IMR-90 (cell line): ENCODE results near the gene NPAS3. TPM values are rescaled to one million over a fixed set of nuclear protein-coding genes. Genes with fewer than 3 reads are reported as not detected.

ENCODE experiments used
- ATAC-seq: fragments of 200-7000 bp; cut with Tn5 transposase; 2 replicates; pipeline ENCODE4 v1.9.1; 2020; ENCODE audit warnings: low read depth, mild to moderate bottlenecking, moderate library complexity
- BruUV-seq: library from RNA; stranded (reverse); fragments of 400-500 nt; replicated peaks from 2 replicates; lab custom pipeline; 2021; lab: Mats Ljungman, UMichigan
- CTCF ChIA-PET: fragments of 300-600 bp; formaldehyde crosslinking; extraction: SDS; loops from one replicate; lab custom pipeline; 2021; ENCODE audit warnings: antibody characterized with exemption; lab: Yijun Ruan, JAX
- POLR2A ChIA-PET: fragments of 300-600 bp; sonication (Branson Sonifier 250); formaldehyde crosslinking; loops from one replicate; lab custom pipeline; 2022; ENCODE audit warnings: antibody characterized with exemption; ENCODE audit not compliant: unreplicated experiment; lab: Charles Lee
- DNase-seq: peaks from one replicate; pipeline ENCODE4 v3.0.0; 2013
- H2AFZ ChIP-seq: replicated peaks from 2 replicates; pipeline ENCODE3; 2013; ENCODE audit warnings: low read length, mild to moderate bottlenecking; ENCODE audit not compliant: poor library complexity
- H2AK5ac ChIP-seq: 2 replicates; pipeline ENCODE4 v1.6.1; 2013; ENCODE audit warnings: low read depth, low read length, inconsistent platforms
- H2AK9ac ChIP-seq: replicated peaks from 2 replicates; pipeline ENCODE3; 2013; ENCODE audit warnings: mild to moderate bottlenecking, low read depth, low read length, moderate library complexity; ENCODE audit not compliant: poor library complexity
- H2BK120ac ChIP-seq: 2 replicates; pipeline ENCODE4 v1.6.1; 2013; ENCODE audit warnings: low read depth, low read length, inconsistent platforms
- H2BK15ac ChIP-seq: 3 replicates; pipeline ENCODE4 v1.6.1; 2013; ENCODE audit warnings: low read depth, low read length, inconsistent platforms
- H2BK20ac ChIP-seq: 2 replicates; pipeline ENCODE4 v1.6.1; 2013; ENCODE audit warnings: low read depth, mild to moderate bottlenecking, inconsistent platforms, low read length, moderate library complexity
- H2BK5ac ChIP-seq: 2 replicates; pipeline ENCODE4 v1.6.1; 2013; ENCODE audit warnings: mild to moderate bottlenecking, low read depth, low read length, inconsistent platforms; ENCODE audit not compliant: poor library complexity, severe bottlenecking
- H3K14ac ChIP-seq: replicated peaks from 2 replicates; pipeline ENCODE4 v1.6.1; 2013; ENCODE audit warnings: low read depth, low read length, inconsistent platforms
- H3K18ac ChIP-seq: 2 replicates; pipeline ENCODE4 v1.6.1; 2013; ENCODE audit warnings: low read depth, low read length, control low read depth
- H3K23ac ChIP-seq: 2 replicates; pipeline ENCODE4 v1.6.1; 2013; ENCODE audit warnings: low read depth, low read length, inconsistent platforms
- H3K27ac ChIP-seq: 2 replicates; pipeline ENCODE4 v1.5.1; 2013; ENCODE audit warnings: mild to moderate bottlenecking, control low read depth, low read length; ENCODE audit not compliant: insufficient read depth
- H3K27me3 ChIP-seq: 2 replicates; pipeline ENCODE4 v1.6.1; 2013; ENCODE audit warnings: low read length; ENCODE audit not compliant: control insufficient read depth, insufficient read depth
- H3K36me3 ChIP-seq: 2 replicates; pipeline ENCODE4 v1.6.1; 2013; ENCODE audit warnings: low read length, mixed read lengths; ENCODE audit not compliant: control insufficient read depth, insufficient read depth
- H3K4ac ChIP-seq: 2 replicates; pipeline ENCODE4 v1.6.1; 2013; ENCODE audit warnings: low read depth, low read length, inconsistent platforms
- H3K4me1 ChIP-seq: 2 replicates; pipeline ENCODE4 v1.6.1; 2013; ENCODE audit warnings: low read length, mixed read lengths; ENCODE audit not compliant: control insufficient read depth, insufficient read depth
- H3K4me2 ChIP-seq: 2 replicates; pipeline ENCODE4 v1.6.1; 2013; ENCODE audit warnings: low read depth, mild to moderate bottlenecking, control low read depth, low read length, moderate library complexity
- H3K4me3 ChIP-seq: 2 replicates; pipeline ENCODE4 v1.5.1; 2013; ENCODE audit warnings: low read depth, mild to moderate bottlenecking, control low read depth, low read length, moderate library complexity; ENCODE audit not compliant: insufficient read depth
- H3K56ac ChIP-seq: 2 replicates; pipeline ENCODE4 v1.6.1; 2013; ENCODE audit warnings: low read length, inconsistent platforms; ENCODE audit not compliant: insufficient read depth; ENCODE audit errors: extremely low read depth
- H3K79me1 ChIP-seq, 2 experiments: 2 replicates each; pipeline ENCODE4 v1.6.1; 2013; ENCODE audit warnings: low read length in 2 of 2, inconsistent platforms in 1 of 2, low read depth in 1 of 2
- H3K9ac ChIP-seq: 2 replicates; pipeline ENCODE4 v1.6.1; 2013; ENCODE audit warnings: low read depth, low read length, control low read depth
- H3K9me1 ChIP-seq: 2 replicates; pipeline ENCODE4 v1.6.1; 2013; ENCODE audit warnings: low read length, inconsistent platforms; ENCODE audit not compliant: insufficient read depth
- H3K9me3 ChIP-seq: 2 replicates; pipeline ENCODE4 v1.6.1; 2013; ENCODE audit warnings: low read length; ENCODE audit not compliant: control insufficient read depth, insufficient read depth
- H4K20me1 ChIP-seq: 2 replicates; pipeline ENCODE4 v1.6.1; 2013; ENCODE audit warnings: low read length, inconsistent platforms; ENCODE audit not compliant: insufficient read depth
- H4K5ac ChIP-seq: 2 replicates; pipeline ENCODE4 v1.6.1; 2013; ENCODE audit warnings: mild to moderate bottlenecking, low read depth, low read length, control low read depth
- H4K8ac ChIP-seq, 2 experiments: 2 replicates each; pipeline ENCODE4 v1.6.1; 2013; ENCODE audit warnings: low read depth in 2 of 2, low read length in 2 of 2, control low read depth in 1 of 2, inconsistent platforms in 1 of 2
- H4K91ac ChIP-seq: 2 replicates; pipeline ENCODE4 v1.6.1; 2013; ENCODE audit warnings: low read depth, low read length, inconsistent platforms; ENCODE audit not compliant: insufficient read depth
- BHLHE40 ChIP-seq: fragments of 150-350 bp; IDR thresholded peaks from 2 replicates; pipeline ENCODE4 v1.6.1; 2016; ENCODE audit warnings: mild to moderate bottlenecking, low read depth, low read length
- CEBPB ChIP-seq: IDR thresholded peaks from 2 replicates; pipeline ENCODE4 v1.6.1; 2012; ENCODE audit warnings: low read depth, low read length, improper control_type of control experiment
- CHD1 ChIP-seq: IDR thresholded peaks from 2 replicates; pipeline ENCODE4 v1.6.1; 2012; ENCODE audit warnings: low read depth, low read length, improper control_type of control experiment
- ELK1 ChIP-seq: fragments of 150-350 bp; IDR thresholded peaks from 2 replicates; pipeline ENCODE4 v1.6.1; 2016; ENCODE audit warnings: low read depth, mild to moderate bottlenecking, low read length, moderate library complexity, borderline replicate concordance
- FOS ChIP-seq: fragments of 150-350 bp; IDR thresholded peaks from 2 replicates; pipeline ENCODE4 v1.6.1; 2016; ENCODE audit warnings: low read depth, low read length
- MAFK ChIP-seq: IDR thresholded peaks from 2 replicates; pipeline ENCODE4 v1.6.1; 2012; ENCODE audit warnings: low read depth, low read length, improper control_type of control experiment
- MXI1 ChIP-seq: IDR thresholded peaks from 2 replicates; pipeline ENCODE4 v1.6.1; 2012; ENCODE audit warnings: low read depth, mild to moderate bottlenecking, low read length, moderate library complexity, borderline replicate concordance
- NFE2L2 ChIP-seq: fragments of 150-350 bp; IDR thresholded peaks from 2 replicates; pipeline ENCODE4 v1.6.1; 2016; ENCODE audit warnings: low read depth, mild to moderate bottlenecking, low read length
- POLR2A ChIP-seq: IDR thresholded peaks from 2 replicates; pipeline ENCODE4 v1.6.1; 2012; ENCODE audit warnings: mild to moderate bottlenecking, low read depth, low read length
- RAD21 ChIP-seq: IDR thresholded peaks from 2 replicates; pipeline ENCODE4 v1.6.1; 2012; ENCODE audit warnings: low read length, improper control_type of control experiment
- RCOR1 ChIP-seq: IDR thresholded peaks from 2 replicates; pipeline ENCODE4 v1.6.1; 2012; ENCODE audit warnings: mild to moderate bottlenecking, low read length, improper control_type of control experiment; ENCODE audit not compliant: insufficient replicate concordance
- RFX5 ChIP-seq: IDR thresholded peaks from 2 replicates; pipeline ENCODE4 v1.8.0; 2012; ENCODE audit warnings: low read depth, mild to moderate bottlenecking, low read length, moderate library complexity
- SMC3 ChIP-seq: fragments of 150-350 bp; IDR thresholded peaks from 2 replicates; pipeline ENCODE4 v1.6.1; 2016; ENCODE audit warnings: low read depth, mild to moderate bottlenecking, antibody characterized with exemption, low read length, moderate library complexity
- WGBS, 2 experiments: methylation state at CpG; one replicate each; pipeline versions ENCODE4 v1.1.5 to v1.1.7; 2013; ENCODE audit warnings: missing lambda C conversion rate in 2 of 2; ENCODE audit not compliant: insufficient read length in 1 of 2; ENCODE audit errors: extremely low coverage in 2 of 2; 5-methylcytosine and 5-hydroxymethylcytosine counted together
- dilution Hi-C: fragments of 300-500 bp; cut with HindIII; formaldehyde crosslinking; loops from one replicate; pipeline ENCODE4 v1.14.3; 2018; ENCODE audit warnings: low sequenced_read_pairs; ENCODE audit not compliant: unreplicated experiment
- in situ Hi-C: fragments of 300-500 bp; cut with MboI; formaldehyde crosslinking; loops from 3 replicates; pipeline ENCODE4 v1.14.3; 2019; ENCODE audit warnings: low sequenced_read_pairs, inconsistent platforms, mixed read lengths
- intact Hi-C: fragments of 100-400 bp; cut with micrococcal nuclease; formaldehyde crosslinking; loops from 2 replicates; pipeline ENCODE4 v1.10.0; 2022
- polyA plus RNA-seq, 3 experiments: library from polyadenylated mRNA; depleted of rRNA; stranded (reverse); fragments of >200 nt; gene quantifications; 2 replicates each; pipeline ENCODE4 v1.2.3, GENCODE V29; 2012; ENCODE audit warnings: low replicate concordance in 1 of 3
- total RNA-seq: library from RNA; depleted of rRNA; stranded (reverse); fragments of >200 nt; gene quantifications from 2 replicates; pipeline ENCODE4 v1.2.3, GENCODE V29; 2012

The NPAS3 gene
- total and polyA plus RNA-seq, 2 of the 4 experiments (the other 2 are of a cell fraction): not detected

- H3K4me2 ChIP-seq: no peak overlapping the region
- DNase-seq (no peak), ATAC-seq (no peak)
- no TSS peak for BruUV-seq
- ChIA-PET POLR2A (no interaction called here), CTCF (no interaction called here)
- H3K79me1 ChIP-seq: no peaks in the 10 kb centered on the region
- no peak overlapping the region for H2BK15ac ChIP-seq
- H3K27me3 ChIP-seq: no peaks in the 10 kb centered on the region
- no peak overlapping the region for H2BK120ac ChIP-seq
- intact Hi-C loops (no loop called here), in situ Hi-C loops (no loop called here), dilution Hi-C loops (no loop called here)
- H3K9me1 ChIP-seq: no peaks in the 10 kb centered on the region
- no peaks in the 10 kb centered on the region for H3K9me3 ChIP-seq
- no peak overlapping the region for H3K14ac ChIP-seq
- H3K56ac ChIP-seq: no peak overlapping the region
- H4K91ac ChIP-seq: no peak overlapping the region
- no peak overlapping the region for H3K23ac ChIP-seq
- no peaks in the 10 kb centered on the region for H4K20me1 ChIP-seq
- H3K4me3 ChIP-seq: no peak overlapping the region
- TF ChIP-seq SMC3 (no peak), NFE2L2 (no peak), MXI1 (no peak), ELK1 (no peak), POLR2A (no peak), RAD21 (no peak), CEBPB (no peak), MAFK (no peak), CHD1 (no peak), FOS (no peak), RFX5 (no peak), RCOR1 (no peak), BHLHE40 (no peak)
- H3K4ac ChIP-seq: no peak overlapping the region
- no peak overlapping the region for H2AFZ ChIP-seq
- no peaks in the 10 kb centered on the region for H3K4me1 ChIP-seq
- H4K5ac ChIP-seq: no peak overlapping the region
- no peak overlapping the region for H2AK5ac ChIP-seq
- no peak overlapping the region for H3K27ac ChIP-seq
- H2BK5ac ChIP-seq: no peak overlapping the region
- no CpG with 5 or more reads among the region's 3 CpGs for WGBS, 2 experiments
- H3K36me3 ChIP-seq: no peaks in the 10 kb centered on the region
- no peak overlapping the region for H3K9ac ChIP-seq
- no peak overlapping the region for H2AK9ac ChIP-seq
- H4K8ac ChIP-seq: no peak overlapping the region
- H2BK20ac ChIP-seq: no peak overlapping the region
- no peak overlapping the region for H3K18ac ChIP-seq
Observed at GRCh38 chr14:33040372-33041140, 101.9 kb downstream of the NPAS3 start.
